ENCODE data around the gene DDX3X. TPM values are rescaled to one million over a fixed set of nuclear protein-coding genes. Genes with fewer than 3 reads are reported as not detected.
"Not testable (repeated sequence)": the region's sequence is repeated elsewhere in the genome, so short reads cannot be mapped to it uniquely, and the experiment has no call there.

The DDX3X gene
- total RNA-seq (2013): 287 TPM
- polyA plus RNA-seq: 100 to 1,000 TPM; 165 to 280 (median 200) TPM
- polyA minus RNA-seq: 174 and 232 TPM in 2 replicates
- 837 to 1,980 (median 1,629) reads per million in 11 experiments for total RNA-seq

DNA sequence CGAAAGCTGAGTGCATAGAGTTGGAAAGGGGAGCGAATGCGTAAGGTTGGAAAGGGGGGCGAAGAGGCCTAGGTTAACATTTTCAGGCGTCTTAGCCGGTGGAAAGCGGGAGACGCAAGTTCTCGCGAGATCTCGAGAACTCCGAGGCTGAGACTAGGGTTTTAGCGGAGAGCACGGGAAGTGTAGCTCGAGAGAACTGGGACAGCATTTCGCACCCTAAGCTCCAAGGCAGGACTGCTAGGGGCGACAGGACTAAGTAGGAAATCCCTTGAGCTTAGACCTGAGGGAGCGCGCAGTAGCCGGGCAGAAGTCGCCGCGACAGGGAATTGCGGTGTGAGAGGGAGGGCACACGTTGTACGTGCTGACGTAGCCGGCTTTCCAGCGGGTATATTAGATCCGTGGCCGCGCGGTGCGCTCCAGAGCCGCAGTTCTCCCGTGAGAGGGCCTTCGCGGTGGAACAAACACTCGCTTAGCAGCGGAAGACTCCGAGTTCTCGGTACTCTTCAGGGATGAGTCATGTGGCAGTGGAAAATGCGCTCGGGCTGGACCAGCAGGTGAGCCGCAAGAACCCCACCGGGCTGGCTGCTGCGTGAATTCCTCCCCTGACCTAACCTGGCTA lies at the start of gene DDX3X:
DDX3X (plus strand) TSS at position 419 of the 619 bp plus-strand sequence; CDS start at position 510, 91 bp downstream.
- Mint-ChIP-seq H3K9me3 (peaks cover 0 to 6% (median 0%) of the 10 kb centered on the region in 7 donors), H3K27ac (peak within 1 kb of the TSS; percentile 100), H3K36me3 (peaks cover 19 to 29% of the 10 kb centered on the region in 2 donors), H3K27me3 (ENCODE audit: low read depth in 3 of 3) (peaks cover 0 to 22% (median 0%) of the 10 kb centered on the region in 3 donors), H3K4me1 (peaks cover 28% of the 10 kb centered on the region), H3K4me3 (peak within 1 kb of the TSS; percentile 92 to 94)
- under 1% methylated on average over 29 of the region's 47 CpGs for WGBS (ENCODE audit: insufficient coverage)
- Histone ChIP-seq H3K9me3 (replicated peaks in 1 of 2; ENCODE audit: control insufficient read depth in 1 of 2, insufficient read depth in 1 of 2, low read length in 2 of 2) (no peaks in the 10 kb centered on the region), H3K4me2 (replicated peaks; ENCODE audit: extremely low read depth, low read length, poor library complexity, severe bottlenecking) (peak within 1 kb of the TSS; percentile 91), H3K9ac (ENCODE audit: insufficient read depth, low read length, poor library complexity, severe bottlenecking) (peak within 1 kb of the TSS; percentile 97), H3K4me3 (replicated peaks in 1 of 3; ENCODE audit: low read depth in 2 of 3, low read length in 3 of 3) (peak within 1 kb of the TSS; percentile 79 to 88 (median 84)), H4K20me1 (ENCODE audit: insufficient read depth, low read length) (peaks cover 45% of the 10 kb centered on the region), H3K36me3 (replicated peaks in 1 of 2; ENCODE audit: control insufficient read depth in 1 of 2, insufficient read depth in 2 of 2, low read length in 2 of 2) (peaks cover 9 to 16% of the 10 kb centered on the region in 2 donors), H3K4me1 (ENCODE audit: control insufficient read depth in 1 of 2, insufficient read depth in 2 of 2, low read length in 2 of 2) (peaks cover 30 to 76% of the 10 kb centered on the region in 2 donors), H3K79me2 (ENCODE audit: insufficient read depth, low read length) (peaks cover 54% of the 10 kb centered on the region), H3K27ac (ENCODE audit: low read depth in 1 of 2, low read length in 2 of 2) (peak within 1 kb of the TSS; percentile 93 to 100), H3K27me3 (ENCODE audit: control insufficient read depth in 2 of 2, insufficient read depth in 2 of 2, low read length in 2 of 2) (no peaks in the 10 kb centered on the region), H2AFZ (ENCODE audit: insufficient read depth, low read depth, low read length, poor library complexity, severe bottlenecking) (peak within 1 kb of the TSS; percentile 78)
- TF ChIP-seq, protein P1, sequence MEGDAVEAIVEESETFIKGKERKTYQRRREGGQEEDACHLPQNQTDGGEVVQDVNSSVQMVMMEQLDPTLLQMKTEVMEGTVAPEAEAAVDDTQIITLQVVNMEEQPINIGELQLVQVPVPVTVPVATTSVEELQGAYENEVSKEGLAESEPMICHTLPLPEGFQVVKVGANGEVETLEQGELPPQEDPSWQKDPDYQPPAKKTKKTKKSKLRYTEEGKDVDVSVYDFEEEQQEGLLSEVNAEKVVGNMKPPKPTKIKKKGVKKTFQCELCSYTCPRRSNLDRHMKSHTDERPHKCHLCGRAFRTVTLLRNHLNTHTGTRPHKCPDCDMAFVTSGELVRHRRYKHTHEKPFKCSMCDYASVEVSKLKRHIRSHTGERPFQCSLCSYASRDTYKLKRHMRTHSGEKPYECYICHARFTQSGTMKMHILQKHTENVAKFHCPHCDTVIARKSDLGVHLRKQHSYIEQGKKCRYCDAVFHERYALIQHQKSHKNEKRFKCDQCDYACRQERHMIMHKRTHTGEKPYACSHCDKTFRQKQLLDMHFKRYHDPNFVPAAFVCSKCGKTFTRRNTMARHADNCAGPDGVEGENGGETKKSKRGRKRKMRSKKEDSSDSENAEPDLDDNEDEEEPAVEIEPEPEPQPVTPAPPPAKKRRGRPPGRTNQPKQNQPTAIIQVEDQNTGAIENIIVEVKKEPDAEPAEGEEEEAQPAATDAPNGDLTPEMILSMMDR (IDR thresholded peaks at IDR 0.05): no peak
- intact Hi-C loops (cut with micrococcal nuclease): loop anchor here (5.0 to 10.0 kb wide), 2 partner anchors 59 to 108 kb away; no protein-coding TSS in a partner anchor
- peak; percentile 77 to 94 (median 91) for DNase-seq

DNA sequence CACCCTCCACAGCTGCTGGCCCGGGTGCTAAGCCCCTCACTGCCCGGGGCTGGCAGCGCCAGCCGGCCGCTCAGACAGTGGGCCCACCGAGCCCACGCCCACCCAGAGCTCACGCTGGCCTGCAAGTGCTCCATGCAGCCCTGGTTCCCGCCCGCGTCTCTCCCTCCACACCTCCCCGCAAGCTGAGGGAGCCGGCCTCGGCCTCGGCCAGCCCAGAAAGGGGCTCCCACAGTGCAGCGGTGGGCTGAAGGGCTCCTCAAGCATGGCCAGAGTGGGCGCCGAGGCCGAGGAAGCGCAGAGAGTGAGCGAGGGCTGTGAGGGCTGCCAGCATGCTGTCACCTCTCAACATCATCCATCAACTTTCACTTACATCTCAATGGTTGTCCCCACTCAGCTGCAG lies 48.0 kb upstream of the DDX3X start:
- H3K27ac ChIP-seq (ENCODE audit: low read depth in 1 of 2, low read length in 2 of 2); intact Hi-C loops (cut with micrococcal nuclease); H3K9ac ChIP-seq (ENCODE audit: insufficient read depth, low read length, poor library complexity, severe bottlenecking); DNase-seq; H3K4me2 ChIP-seq (replicated peaks; ENCODE audit: extremely low read depth, low read length, poor library complexity, severe bottlenecking); H3K9me3 ChIP-seq (replicated peaks in 1 of 2; ENCODE audit: control insufficient read depth in 1 of 2, insufficient read depth in 1 of 2, low read length in 2 of 2); H3K4me3 ChIP-seq (replicated peaks in 1 of 3; ENCODE audit: low read depth in 2 of 3, low read length in 3 of 3); H3K4me1 ChIP-seq (ENCODE audit: control insufficient read depth in 1 of 2, insufficient read depth in 2 of 2, low read length in 2 of 2); H3K27ac Mint-ChIP-seq; H2AFZ ChIP-seq (ENCODE audit: insufficient read depth, low read depth, low read length, poor library complexity, severe bottlenecking); H3K9me3 Mint-ChIP-seq; H3K4me1 Mint-ChIP-seq; H3K27me3 ChIP-seq (ENCODE audit: control insufficient read depth in 2 of 2, insufficient read depth in 2 of 2, low read length in 2 of 2); H4K20me1 ChIP-seq (ENCODE audit: insufficient read depth, low read length); H3K36me3 Mint-ChIP-seq; H3K4me3 Mint-ChIP-seq; H3K36me3 ChIP-seq (replicated peaks in 1 of 2; ENCODE audit: control insufficient read depth in 1 of 2, insufficient read depth in 2 of 2, low read length in 2 of 2); H3K79me2 ChIP-seq (ENCODE audit: insufficient read depth, low read length): not testable (repeated sequence)
- H3K27me3 Mint-ChIP-seq (ENCODE audit: low read depth in 3 of 3): peaks cover 0 to 33% (median 0%) of the 10 kb centered on the region in 3 donors
- WGBS (ENCODE audit: insufficient coverage): no CpG with 5 or more reads among the region's 21 CpGs
